GM08714 (cell line): ENCODE data around the gene CLDN12.
"Not testable (repeated sequence)": the region's sequence is repeated elsewhere in the genome, so short reads cannot be mapped to it uniquely, and the experiment has no call there.

Experiments used
- H3K4me3 ChIP-seq: fragments of 200-500 bp; sonication (Bioruptor generic); 2 replicates; pipeline ENCODE4 v1.5.1; 2014; ENCODE audit warnings: mild to moderate bottlenecking, low read length, inconsistent platforms
- ZNF274 ChIP-seq: IDR thresholded peaks from 2 replicates; pipeline ENCODE4 v1.6.1; 2012; ENCODE audit warnings: mild to moderate bottlenecking, low read depth, low read length

CLDN12 gene

GRCh38 chr7:90458104-90458503 lies 54.8 kb downstream of the CLDN12 start:
- no peak overlapping the region for H3K4me3 ChIP-seq
- TF ChIP-seq ZNF274 = no peak

- TF ChIP-seq ZNF274 = no peak
- no peak overlapping the region for H3K4me3 ChIP-seq
Measured at GRCh38 chr7:90459888-90460287, 56.6 kb downstream of the CLDN12 start.

- no peak for TF ChIP-seq ZNF274
- H3K4me3 ChIP-seq = no peak overlapping the region
Measured at GRCh38 chr7:90461219-90461618, 58.0 kb downstream of the CLDN12 start.

- not testable (repeated sequence) for H3K4me3 ChIP-seq
Measured at GRCh38 chr7:90463151-90463628, 59.9 kb downstream of the CLDN12 start.
